ENCODE results near the gene ARF6.
"Not testable (repeated sequence)": the region's sequence is repeated elsewhere in the genome, so short reads cannot be mapped to it uniquely, and the experiment has no call there.

Gene ARF6

DNA sequence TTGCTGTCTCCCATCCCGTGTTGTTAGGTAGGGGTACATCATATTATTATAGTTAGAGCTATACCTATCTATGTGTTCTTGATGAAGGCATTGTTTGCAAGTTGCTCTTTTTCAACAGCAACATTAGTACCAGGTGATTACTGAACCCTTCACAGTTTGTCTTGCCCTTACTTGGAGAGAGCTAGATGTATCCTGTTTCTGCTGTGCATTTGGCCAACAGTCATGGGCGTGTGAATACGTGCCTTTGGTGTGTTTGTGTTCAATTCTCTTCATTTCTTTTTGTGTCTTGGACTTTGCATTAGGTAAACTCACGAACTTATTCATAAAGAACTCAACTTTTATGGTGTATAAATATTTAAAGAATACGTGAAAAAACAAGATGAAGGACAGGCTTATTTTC, 14.3 kb downstream of the ARF6 start:
- no peak for DNase-seq (ENCODE audit: low read depth)

DNA sequence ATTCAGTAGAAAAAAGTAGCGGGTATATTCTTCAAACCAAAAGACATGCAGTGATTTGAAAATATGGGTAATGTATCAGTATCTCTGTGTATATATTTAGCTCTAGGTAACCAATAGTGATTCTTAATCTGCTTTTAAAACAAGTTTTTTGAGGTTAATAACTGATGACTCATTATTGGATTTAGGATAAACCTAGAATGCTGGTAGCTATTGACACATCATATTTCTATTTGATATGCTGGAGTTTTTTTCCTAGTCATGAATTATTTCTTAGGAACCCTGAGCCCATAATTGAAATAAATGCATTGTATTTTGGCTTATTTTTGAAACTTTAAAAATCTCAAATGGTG, 15.5 kb downstream of the ARF6 start:
- no peak for DNase-seq (ENCODE audit: low read depth)

DNA sequence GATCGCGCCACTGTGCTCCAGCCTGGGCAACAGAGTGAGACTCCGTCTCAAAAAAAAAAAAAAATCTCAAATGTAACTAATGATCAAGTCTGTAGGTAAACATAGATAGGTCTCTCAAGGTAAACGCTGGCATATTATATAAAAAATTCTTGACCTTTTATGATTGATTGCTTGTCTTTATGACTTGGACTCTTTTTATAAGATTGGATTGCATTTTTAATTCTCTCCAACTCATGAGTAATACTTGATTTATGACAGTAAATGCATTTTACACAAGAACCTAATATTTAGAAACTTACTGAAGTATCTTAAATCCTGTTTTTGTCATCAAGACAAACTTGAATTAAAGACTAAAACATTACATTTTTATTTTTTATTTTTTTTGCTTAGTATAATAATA, 16.1 kb downstream of the ARF6 start:
- DNase-seq (ENCODE audit: low read depth) = no peak

DNA sequence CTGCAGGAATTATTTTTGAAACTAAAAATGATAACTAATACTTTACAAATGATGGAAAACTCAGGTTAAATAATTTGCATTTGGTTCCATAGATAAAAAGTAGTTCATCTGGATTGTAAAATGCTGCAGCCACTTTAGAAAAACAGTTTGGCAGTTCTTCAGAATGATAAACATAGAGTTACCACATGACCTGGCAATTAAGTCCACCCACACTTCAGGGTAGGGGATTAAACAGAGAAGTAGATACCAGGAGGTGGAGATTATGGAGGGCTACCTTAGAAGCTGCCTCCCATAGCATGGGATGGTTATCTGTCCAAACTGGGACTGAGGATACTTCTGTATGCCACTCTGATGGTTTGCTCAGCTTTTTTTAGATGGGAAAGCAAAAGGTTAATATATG, 22.2 kb downstream of the ARF6 start:
- DNase-seq (ENCODE audit: low read depth) = no peak

DNA sequence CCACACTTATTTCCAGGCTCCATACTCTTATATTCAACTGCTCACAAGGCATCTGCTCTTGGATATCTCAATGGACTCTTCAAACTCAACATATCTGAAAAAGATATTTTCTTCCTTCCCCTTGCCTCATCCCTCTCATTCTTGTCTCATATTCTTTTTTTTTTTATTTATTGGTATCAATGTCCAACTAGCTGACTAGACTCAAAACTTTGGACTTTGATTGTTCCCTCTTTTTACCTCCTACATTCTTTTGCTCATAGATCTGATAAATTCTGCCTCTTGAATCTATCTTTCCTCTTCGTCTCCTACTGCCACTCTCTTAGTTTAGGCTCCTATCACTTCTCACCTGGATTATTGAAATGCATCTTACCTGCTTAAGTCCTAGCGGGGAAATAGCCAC, 25.8 kb downstream of the ARF6 start:
- DNase-seq (ENCODE audit: low read depth) = no peak

DNA sequence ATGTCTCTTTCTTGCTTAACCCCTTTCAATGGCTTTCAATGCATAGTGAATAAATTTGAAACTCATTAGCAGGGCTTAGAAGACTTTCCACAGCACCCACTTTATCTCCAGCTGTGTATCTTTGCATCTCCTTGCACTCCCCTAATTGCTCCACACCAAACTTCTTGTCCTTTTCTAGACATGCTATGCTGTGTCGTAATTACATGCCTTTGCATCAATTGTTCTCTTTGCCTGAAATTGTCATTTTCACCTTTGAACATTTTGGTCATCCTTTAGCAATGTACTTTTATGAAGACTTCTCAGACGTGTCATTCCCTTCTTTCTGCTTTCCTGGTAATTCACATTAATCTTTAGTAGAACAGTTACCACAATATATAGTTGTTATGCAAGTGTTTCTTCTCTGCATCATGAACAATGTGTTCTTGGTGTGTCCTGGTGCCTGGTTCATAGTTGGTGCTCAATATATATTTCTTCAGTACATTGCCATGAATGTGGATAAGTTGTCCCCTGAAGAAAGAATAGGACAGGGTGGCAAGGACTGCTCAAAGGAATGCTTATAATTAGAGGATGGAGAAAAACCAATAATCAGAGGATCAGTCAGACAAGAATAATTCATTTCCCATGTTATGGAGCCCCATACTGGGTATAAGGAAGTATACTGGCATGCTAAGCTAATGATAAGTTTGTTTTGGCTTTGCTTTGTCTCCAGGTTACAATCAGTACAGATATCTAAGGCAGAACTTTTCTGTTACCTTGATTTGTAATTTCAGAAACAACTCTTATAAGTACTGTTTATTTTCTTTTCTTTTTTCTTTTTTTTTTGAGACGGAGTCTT, 27.2 kb downstream of the ARF6 start:
- no peak for DNase-seq (ENCODE audit: low read depth)

DNA sequence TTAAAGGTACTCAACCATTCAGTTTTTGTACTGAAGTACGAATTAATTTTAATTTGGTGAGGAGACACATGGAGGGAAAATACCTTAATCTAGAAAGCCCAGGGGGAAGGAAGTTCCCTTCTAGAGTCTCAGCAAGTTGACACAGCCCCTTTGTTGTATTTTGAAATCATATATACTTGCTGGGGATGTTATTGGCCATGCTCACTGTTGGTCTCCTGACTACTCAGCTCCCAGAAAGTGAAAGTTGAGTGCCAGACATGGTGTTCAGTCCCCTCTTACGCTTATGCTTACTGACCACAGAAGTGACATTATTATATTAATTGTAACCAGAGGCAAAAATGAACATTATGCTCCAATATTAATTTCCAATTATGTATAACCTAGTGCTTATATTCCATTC, 28.1 kb downstream of the ARF6 start:
- no peak for DNase-seq (ENCODE audit: low read depth)

DNA sequence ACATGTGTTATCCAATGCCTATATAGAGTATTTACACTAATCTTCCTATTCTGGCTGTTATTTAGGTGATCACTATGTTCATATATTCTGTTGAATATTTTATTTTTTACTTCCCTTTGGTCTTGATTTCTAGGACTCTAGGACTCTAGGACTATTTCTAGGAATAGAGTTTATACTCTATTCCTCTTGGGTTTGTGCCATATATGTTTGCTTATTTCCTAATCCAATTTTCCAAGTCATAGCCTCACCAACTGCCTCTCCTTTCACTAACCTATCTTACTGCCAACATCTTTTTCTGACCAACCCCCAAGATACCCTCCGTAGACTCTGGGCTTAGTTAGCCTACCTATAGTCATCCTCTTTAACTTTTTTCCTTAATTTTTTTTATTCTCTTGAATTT, 28.5 kb downstream of the ARF6 start:
- no peak for DNase-seq (ENCODE audit: low read depth)

DNA sequence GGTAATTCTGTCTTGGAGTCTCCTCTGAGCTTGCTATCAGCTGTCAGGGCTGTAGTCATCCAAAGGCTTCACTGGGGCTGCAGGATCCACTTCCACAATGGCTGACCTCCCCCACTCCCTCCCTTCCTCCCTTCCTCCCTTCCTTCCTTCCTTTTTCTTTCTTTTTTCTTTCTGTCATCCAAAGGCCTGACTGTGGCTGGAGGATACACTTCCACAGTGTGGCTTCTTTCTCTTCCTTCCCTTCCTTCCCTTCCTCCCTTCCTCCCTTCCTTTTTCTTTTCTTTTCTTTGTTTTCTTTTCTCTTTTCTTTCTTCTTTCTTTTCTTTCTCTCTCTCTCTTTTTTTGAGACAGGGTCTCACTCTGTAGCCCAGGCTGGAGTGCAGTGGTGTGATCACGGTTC, 30.6 kb downstream of the ARF6 start:
- DNase-seq (ENCODE audit: low read depth) = no peak

DNA sequence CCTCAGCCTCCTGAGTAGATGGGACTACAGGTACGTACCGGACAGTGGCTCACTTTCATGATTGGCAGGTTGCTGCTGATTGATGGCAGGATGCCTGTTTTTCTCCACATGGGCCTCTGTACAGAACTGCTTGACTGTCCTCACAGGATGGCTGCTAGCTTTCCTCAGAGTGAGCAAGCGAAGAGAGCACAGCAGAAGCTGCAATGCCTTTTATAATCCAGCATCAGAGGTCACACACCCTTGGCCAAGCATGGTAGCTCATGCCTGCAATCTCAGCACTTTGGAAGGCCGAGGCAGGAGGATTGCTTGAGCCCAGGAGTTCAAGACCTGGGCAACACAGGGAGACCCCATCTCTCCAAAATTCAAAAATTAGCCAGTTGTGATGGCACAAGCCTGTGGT, 31.0 kb downstream of the ARF6 start:
- DNase-seq (ENCODE audit: low read depth) = no peak

DNA sequence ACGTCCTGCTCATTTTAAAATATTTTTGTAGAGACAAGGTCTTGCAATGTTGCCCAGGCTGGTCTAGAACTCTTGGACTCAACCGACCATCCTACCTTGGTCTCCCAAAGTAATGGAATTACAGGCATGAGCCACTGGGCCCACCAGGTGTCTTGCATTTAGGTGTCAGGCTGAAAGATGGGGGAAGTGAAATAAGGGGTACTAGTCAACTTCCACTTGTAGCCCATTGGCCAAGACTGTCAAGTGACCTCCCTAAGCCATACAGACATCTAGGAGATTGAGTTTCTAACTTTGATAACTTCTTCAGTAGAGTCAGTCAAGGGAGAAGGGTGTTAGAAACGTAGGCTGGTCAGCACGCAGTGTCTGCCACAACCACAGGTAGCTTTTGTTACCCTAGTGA, 32.0 kb downstream of the ARF6 start:
- no peak for DNase-seq (ENCODE audit: low read depth)

DNA sequence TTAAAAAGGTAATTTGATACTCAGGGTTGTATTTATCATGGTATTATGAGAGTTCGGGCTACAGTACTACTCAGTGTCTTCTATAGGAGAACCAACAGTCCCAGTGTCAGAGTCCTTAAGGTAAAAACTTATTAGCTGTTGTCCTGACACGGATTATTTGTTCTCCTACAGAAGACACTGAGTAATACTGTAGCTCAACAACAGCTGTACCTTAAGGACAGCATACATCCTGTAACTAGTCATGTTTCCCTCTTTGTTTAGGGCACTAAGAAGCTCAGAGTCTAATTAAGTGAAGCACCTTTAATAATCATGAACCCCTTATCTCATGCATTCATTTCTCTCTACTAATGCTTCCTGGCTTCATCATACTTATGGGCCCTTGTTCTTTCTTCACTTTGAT, 33.9 kb downstream of the ARF6 start:
- DNase-seq (ENCODE audit: low read depth) = no peak

DNA sequence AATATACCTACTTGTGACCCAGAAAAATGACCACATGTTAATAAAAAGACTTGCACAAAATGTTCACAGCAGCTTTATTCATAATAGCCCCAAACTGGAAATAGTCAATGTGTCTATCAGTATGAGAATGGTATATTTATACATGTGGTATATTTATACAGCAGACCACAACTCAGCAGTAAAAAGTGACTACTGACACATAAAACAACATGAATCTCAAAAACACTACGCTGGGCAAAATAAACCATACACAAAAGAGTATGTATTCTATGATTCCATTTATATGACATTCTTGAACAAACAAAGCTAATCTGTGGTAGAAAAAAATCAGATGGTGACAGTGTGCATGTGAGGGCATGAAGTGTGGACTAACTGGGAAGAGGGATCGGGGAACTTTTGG, 35.1 kb downstream of the ARF6 start:
- DNase-seq (ENCODE audit: low read depth) = no peak

DNA sequence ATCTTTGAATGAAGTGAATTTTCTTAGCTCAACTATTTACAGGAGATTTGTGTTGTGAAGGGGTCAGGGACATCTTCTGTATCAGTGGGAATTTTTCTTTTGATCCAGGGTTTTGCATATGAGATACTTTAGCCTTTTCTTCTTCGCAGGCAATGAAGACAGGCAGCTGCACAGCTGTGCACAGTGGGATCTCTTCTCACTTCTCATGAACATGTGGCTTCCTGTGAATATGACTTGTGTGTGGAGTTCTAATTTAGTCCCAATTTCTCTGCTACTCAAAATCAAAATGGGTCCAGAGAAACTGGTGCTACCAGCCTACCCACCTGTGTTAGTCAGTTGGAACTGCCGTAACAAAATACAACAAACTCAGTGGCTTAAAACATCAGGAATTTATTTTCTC, 37.8 kb downstream of the ARF6 start:
- no peak for DNase-seq (ENCODE audit: low read depth)

DNA sequence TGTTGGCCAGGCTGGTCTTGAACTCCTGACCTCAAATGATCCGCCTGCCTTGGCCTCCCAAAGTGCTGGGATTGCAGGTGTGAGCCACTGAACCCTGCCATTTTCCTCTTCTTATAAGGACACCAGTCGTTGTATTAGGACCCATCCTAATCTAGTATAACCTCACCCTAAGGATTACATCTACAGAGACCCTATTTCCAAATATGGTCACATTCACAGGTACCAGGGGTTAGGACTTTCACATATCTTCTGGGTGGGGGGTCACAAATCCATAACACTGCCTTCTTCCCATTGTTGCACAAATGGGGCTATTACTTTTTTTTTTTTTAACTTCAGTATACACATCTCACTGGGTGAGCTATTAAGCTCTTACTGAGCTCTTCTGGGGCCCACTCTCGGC, 38.6 kb downstream of the ARF6 start:
- no peak for DNase-seq (ENCODE audit: low read depth)

DNA sequence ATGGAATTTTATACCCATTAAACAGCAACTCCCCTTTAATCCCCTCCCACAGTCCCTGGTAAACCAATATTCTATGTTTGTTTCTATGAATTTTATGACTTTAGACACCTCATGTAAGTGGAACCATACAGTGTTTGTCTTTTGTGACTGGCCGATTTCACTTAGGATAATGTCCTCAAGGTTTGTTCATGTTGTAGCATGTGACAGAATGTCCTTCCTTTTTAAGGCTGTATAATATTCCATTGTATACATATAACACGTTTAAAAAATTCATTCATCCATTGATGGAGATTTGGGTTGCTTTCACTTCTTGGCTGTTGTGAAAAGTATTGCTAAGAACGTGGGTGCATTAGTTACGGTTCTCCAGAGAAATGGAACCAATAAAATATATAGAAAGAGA, 40.2 kb downstream of the ARF6 start:
- no peak for DNase-seq (ENCODE audit: low read depth)

DNA sequence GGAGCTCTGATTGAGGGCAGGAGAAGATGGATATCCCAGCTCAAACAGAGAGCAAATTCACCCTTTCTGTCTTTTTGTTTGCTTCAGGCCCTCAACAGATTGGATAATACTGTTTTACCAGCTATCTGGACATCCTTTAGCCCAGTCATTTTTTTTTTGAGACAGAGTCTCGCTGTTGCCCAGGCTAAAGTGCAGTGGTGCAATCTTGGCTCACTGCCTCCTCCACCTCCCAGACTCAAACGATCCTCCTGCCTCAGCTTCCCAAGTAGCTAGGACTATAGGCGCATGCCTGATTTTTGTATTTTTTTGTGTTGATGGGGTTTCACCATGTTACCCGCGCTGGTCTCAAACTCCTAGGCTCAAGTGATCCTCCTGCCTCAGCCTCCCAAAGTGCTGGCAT, 40.8 kb downstream of the ARF6 start:
- DNase-seq (ENCODE audit: low read depth) = no peak

DNA sequence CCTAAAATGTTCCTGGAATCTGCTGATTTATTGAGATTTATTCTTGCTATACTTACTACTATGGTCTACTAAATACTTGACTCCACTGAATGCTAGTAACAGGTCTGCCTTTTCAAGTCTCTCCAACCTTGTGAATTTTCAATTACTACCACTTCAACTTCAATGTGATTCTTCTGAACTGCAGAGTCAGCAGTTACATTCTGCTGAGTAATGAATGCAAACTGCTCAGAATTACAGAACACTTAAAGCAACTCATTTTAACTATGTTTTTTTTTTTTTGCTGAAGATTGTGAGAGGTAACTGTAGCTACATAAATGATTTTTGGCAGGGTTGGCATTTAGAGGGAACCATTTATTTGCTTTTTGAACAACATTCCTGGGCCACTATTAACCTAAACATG, 41.8 kb downstream of the ARF6 start:
- no peak for DNase-seq (ENCODE audit: low read depth)

DNA sequence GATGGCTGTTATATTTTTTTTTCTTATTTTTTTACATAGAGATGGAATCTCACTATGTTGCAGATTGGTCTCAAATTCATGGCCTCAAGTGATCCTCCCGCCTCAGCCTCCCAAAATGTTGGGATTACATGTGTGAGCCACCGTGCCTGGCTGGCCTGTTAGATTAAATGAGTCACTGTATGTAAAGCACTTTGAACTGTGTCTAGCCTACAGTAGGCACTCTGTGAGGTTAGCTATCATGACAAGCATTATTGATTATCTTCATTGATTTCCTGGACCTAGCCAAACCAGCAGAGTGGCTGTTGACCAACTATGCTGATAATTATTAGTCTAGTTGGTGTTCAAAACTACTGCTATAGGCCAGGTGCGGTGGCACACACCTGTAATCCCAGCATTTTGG, 42.6 kb downstream of the ARF6 start:
- no peak for DNase-seq (ENCODE audit: low read depth)

DNA sequence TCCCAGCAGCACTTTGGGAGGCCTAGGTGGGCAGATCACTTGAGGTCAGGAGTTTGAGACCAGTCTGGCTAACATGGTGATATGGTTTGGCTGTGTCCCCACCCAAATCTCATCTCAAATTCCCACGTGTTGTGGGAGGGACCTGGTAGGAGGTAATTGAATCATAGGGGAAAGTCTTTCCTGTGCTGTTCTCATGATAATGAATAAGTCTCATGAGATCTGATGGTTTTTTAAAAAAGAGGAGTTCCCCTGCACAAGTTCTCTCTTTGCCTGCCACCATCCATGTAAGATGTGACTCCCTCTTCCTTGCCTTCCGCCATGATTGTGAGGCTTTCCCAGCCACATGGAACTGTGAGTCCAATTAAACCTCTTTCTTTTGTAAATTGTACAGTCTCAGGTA, 43.4 kb downstream of the ARF6 start:
- not testable (repeated sequence) for DNase-seq (ENCODE audit: low read depth)

DNA sequence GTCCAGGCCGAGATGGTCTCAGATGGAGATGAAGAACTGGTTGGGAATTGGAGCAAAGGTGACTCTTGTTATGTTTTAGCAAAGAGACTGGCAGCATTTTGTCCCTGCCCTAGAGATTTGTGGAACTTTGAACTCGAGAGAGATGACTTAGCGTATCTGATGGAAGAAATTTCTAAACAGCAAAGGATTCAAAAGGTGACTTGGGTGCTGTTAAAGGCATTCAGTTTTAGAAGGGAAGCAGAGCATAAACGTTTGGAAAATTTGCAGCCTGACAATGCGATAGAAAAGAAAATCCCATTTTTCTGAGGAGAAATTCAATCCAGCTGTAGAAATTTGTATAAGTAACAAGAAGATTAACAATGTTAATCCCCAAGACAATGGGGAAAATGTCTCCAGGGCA, 44.0 kb downstream of the ARF6 start:
- not testable (repeated sequence) for DNase-seq (ENCODE audit: low read depth)

DNA sequence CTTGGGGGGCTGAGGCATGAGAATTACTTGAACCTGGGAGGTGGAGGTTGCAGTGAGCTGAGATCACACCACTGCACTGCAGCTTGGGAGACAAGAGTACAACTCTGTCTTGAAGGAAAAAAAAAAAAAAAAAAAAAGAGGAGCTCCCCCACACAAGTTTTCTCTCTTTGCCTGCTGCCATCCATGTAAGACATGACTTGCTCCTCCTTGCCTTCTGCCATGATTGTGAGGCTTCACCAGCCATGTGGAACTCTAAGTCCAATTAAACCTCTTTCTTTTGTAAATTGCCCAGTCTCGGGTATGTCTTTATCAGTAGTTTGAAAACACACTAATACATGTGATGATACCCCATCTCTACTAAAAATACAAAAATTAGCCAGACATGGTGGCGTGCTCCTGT, 46.3 kb downstream of the ARF6 start:
- not testable (repeated sequence) for DNase-seq (ENCODE audit: low read depth)

DNA sequence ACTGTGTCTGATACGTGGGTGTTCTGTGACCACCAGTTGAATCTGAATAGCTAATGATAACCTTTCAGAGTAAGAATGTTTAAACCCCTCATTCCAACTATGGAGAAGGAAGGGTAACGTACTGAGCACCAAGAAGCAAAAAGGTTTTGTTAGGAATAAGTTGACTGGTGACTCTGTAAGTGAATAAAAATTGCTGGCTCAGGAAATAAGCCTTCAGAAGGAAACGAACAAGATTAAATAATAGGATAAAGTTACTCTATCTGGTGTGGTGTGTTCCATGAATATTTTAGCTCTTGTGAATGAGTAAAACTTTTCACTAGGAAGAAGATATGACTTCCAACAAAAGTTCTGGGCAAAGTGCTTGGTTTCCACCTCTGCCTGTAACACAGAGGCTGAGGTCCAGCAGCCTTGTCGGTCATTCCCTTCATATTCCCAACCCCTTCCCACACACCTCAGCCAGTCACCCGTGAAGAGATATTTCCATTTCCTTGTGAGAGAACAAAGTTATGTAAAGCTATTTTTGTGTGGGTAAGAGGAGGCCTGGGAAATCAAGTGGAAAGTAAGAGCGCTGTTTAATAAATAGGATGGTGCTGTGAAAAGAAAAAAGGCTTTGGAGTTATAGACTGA, 47.1 kb downstream of the ARF6 start:
- peak; percentile 5 for DNase-seq (ENCODE audit: low read depth)

DNA sequence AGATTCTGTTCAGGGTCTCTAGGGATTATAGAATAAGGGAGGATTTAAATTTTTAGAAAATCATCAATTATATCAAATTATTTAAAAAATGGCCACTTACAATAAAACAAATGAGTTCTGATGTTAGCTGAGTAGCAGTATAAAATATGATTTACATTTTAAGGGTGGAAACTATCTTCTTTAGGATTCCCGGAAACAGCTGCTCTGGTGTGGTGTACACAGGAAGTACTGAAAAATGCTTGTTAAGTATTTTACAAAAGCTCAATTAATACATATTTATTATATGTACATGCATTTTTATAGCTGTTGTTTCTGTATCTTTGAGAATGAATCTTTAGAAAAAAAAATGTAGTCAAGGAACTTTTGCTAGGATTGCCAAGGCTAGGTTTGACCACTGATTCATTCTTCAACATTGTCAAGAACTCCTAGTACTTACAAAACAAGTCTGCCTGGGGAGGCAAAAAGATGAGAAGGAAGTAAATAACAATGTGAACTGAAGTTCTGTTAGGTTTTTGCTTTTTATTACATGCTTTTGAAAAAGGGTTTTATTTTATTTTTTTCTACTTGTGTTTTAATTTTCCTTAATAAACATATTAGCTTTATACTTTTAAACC, 48.0 kb downstream of the ARF6 start:
- no peak for DNase-seq (ENCODE audit: low read depth)

All from CMK (cell line).